Fibroblast of pulmonary artery (primary cell): ENCODE measurements around the gene CREB3L4.

Experiments
- DNase-seq: peaks from one replicate; pipeline ENCODE4 v3.0.0-alpha.2; 2010; ENCODE audit warnings: low read depth
- H3K4me3 ChIP-seq: replicated peaks from 2 replicates; pipeline ENCODE4 v1.5.1; 2011; ENCODE audit warnings: low read depth, mild to moderate bottlenecking, control low read depth, low read length, moderate library complexity
- TF ChIP-seq, protein P1 (sequence below): IDR thresholded peaks from 2 replicates; pipeline ENCODE4 v1.5.1; 2011; ENCODE audit warnings: mild to moderate bottlenecking, control low read depth, low read length, inconsistent platforms; ENCODE audit errors: missing control alignments

The CREB3L4 gene

GRCh38 chr1:153944827-153945117 lies 22.9 kb upstream of the CREB3L4 start:
- TF ChIP-seq, protein P1, sequence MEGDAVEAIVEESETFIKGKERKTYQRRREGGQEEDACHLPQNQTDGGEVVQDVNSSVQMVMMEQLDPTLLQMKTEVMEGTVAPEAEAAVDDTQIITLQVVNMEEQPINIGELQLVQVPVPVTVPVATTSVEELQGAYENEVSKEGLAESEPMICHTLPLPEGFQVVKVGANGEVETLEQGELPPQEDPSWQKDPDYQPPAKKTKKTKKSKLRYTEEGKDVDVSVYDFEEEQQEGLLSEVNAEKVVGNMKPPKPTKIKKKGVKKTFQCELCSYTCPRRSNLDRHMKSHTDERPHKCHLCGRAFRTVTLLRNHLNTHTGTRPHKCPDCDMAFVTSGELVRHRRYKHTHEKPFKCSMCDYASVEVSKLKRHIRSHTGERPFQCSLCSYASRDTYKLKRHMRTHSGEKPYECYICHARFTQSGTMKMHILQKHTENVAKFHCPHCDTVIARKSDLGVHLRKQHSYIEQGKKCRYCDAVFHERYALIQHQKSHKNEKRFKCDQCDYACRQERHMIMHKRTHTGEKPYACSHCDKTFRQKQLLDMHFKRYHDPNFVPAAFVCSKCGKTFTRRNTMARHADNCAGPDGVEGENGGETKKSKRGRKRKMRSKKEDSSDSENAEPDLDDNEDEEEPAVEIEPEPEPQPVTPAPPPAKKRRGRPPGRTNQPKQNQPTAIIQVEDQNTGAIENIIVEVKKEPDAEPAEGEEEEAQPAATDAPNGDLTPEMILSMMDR: no peak
- no peak for DNase-seq
- peak overlapping the region; percentile 75 for H3K4me3 ChIP-seq

DNA sequence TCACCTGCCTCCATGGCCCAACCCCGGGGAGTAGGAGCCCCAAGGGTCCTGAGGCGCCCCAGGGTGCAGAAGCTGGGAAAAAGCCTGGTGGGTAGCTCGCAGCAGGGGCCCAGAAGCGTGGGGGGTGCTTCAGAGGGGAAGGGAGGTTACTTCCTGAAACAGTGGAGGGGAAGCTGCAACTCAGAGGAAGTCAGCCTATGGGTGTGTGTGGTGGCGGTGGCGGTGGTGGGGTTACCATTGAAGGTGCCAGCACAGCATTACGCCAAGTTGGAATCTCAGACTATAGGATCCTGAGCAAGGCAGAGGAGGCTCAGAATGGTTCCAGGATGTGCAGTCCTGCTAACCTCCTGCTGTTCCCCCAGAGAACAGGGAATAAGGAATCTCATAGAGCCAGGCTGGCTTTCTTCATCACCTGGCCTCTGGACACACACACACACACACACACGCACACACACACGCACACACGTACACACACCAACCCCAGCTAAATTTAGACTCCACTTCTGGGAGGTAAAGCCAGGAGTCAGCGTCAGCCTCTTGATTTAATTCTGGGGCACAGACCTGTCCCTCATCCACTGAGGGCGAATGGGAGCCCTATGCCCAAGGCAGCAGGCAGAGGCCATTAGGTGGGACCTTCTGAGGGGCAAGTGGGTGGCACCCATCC lies 22.4 kb upstream of the CREB3L4 start:
- DNase-seq: peak; percentile 63
- H3K4me3 ChIP-seq: peak overlapping the region; percentile 75
- TF ChIP-seq, protein P1: no peak

- TF ChIP-seq, protein P1: no peak
- peak; percentile 78 for DNase-seq
- H3K4me3 ChIP-seq: peak overlapping the region; percentile 75
Measured at GRCh38 chr1:153945795-153946621, 21.7 kb upstream of the CREB3L4 start.

GRCh38 chr1:153946622-153947241 lies 21.0 kb upstream of the CREB3L4 start, which contains the start of gene DENND4B:
Gene DENND4B (minus strand): TSS chr1:153946718. CDS start chr1:153944374, 2,344 bp downstream.
- TF ChIP-seq, protein P1: peak; percentile 68
- peak; percentile 75 for DNase-seq

DNA sequence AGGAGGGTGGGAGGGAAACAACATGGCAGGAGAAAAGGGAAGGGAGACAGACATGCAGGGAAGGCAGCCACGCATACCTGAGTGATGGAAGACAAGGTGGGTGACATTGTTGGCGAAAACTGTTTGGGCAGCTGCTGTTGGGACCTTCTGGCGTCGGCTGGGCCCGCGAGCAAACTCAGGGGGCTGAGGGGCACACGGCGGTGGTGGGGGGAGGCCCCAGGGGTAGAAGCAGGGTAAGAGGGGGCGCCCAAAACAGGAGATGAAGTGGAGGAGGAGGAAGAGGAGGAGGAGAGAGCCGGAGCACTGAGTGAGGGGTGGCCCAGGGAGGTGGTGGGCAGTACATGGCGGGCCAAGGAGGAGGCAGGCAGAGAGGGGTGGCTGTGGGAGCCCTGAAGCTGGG lies 16.5 kb upstream of the CREB3L4 start:
- no peak for DNase-seq
- TF ChIP-seq, protein P1: no peak

More at GRCh38 chr1:153946622-153947241, 21.0 kb upstream of the CREB3L4 start, which contains the start of gene DENND4B:
- peak within 1 kb of the TSS; percentile 75 for H3K4me3 ChIP-seq

DNA sequence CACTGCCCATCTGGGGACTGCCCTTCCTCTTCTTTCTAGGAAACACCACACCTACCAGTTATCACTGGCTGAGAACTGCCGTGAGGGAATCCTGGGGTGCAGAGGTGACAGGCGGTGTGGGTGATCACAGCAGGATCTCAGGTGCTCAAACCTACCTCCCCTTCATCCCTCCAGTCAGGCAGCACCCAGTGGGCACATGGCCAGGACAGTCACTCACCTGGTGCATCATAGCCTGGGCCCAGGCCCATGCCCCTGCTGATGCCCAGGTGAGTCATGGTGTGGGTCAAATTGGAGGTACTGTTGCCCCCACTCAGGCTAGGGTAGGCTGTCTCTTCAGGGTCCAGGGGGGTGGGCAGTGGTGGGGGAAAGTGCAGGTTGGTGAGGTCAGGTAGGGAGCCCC lies 15.9 kb upstream of the CREB3L4 start:
- no peak for DNase-seq
- TF ChIP-seq, protein P1: no peak
- no peak overlapping the region for H3K4me3 ChIP-seq

More for the DNA sequence above, 16.5 kb upstream of the CREB3L4 start:
- no peak overlapping the region for H3K4me3 ChIP-seq
